ENCODE results near the gene SERPINA9.

SERPINA9 gene

DNA sequence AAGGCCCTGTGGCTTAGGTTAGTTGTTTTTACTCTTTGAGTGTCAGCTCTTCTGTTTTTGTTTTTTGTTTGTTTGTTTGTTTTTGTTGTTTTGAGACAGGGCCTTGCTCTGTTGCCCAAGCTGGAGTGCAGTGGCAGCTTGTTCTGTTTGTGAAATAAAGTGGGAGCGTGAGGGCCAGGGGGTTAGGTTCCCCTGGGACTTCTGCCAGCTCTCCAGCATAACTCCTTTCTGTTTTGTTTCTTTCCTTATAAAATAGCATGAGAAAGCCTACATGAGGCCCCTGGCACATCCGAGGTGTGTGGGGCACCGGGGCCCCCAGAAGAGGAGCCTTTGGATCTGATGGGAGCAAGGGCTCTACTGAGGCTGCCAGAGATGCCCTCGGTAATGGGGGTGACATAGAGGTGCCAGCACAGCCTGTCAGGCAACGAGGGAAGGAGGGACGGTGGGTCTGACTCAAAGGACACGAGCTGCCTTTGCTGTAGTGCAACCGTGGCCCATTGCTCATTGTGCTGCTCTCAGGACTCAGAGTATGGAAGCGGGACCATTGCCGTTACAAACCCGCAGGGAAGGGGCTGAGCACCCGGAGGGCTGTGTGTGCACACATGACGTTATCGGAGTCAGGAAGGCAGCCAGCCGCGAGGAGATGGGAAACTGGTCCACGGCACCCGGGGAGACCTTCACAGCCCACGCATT is 14.3 kb downstream of the SERPINA9 start:
- DNase-seq = no peak

- DNase-seq = no peak
These were observed 15.2 kb downstream of the SERPINA9 start for GRCh38 chr14:94460631-94461416.

- no peak for DNase-seq
These were observed 17.3 kb downstream of the SERPINA9 start for GRCh38 chr14:94458558-94459205.

GRCh38 chr14:94458096-94458495 is 17.9 kb downstream of the SERPINA9 start:
- DNase-seq = no peak

DNA sequence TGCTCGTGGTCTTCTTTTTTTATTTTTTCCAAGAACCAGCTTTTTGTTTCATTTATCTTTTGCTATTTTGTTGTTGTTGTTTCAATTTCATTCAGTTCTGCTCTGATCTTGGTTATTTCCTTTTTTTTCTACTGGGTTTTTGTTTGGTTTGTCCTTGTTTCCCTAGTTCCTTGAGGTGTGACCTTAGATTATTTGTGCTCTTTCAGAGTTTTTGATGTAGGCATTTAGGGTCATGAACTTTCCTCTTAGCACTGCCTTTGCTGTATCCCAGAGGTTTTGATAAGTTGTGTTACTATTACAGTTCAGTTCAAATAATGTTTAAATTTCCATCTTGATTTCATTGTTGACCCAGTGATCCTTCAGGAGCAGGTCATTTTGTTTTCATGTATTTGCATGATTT is 20.1 kb downstream of the SERPINA9 start:
- DNase-seq = no peak

DNA sequence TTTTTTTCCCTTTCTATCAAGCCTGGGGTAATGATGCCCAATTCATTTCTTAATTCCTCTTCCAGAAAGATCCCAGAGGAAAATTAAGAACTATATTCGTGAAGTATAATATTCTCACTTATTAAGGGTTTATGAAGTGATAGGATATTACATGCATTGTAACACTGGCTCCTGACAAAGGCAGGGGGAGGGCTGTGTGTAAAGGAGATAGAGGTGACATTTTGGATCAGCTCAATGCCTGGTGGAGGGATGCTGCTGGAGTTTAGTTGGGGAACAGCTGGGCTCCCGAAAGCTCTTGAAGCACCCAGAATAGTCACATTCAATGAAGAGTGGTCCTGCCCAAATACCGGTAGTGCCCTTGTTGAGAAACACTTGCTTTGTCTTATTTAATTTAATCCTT is 24.2 kb downstream of the SERPINA9 start:
- DNase-seq = no peak

GRCh38 chr14:94451091-94451771 is 24.8 kb downstream of the SERPINA9 start:
- DNase-seq = no peak

DNA sequence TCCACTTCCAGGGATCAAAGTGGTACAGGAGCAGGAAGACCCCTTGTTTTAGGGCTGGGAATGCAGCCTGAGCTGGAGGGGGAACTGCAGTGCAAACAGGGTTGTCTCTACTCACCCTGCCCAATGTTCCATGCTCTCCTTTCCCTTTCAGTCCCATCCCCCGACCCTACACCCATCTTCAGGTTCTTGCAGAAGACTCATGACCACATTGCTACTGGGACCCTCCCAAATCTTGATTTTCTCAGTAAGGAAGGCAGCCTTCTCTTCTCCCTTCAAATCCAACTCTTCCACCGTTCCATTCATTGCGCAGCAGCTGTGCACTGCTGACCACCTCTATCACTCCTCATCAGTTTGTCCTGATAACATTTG is 25.3 kb downstream of the SERPINA9 start:
- no peak for DNase-seq

- no peak for DNase-seq
These were observed 26.1 kb downstream of the SERPINA9 start for GRCh38 chr14:94449930-94450329.

DNA sequence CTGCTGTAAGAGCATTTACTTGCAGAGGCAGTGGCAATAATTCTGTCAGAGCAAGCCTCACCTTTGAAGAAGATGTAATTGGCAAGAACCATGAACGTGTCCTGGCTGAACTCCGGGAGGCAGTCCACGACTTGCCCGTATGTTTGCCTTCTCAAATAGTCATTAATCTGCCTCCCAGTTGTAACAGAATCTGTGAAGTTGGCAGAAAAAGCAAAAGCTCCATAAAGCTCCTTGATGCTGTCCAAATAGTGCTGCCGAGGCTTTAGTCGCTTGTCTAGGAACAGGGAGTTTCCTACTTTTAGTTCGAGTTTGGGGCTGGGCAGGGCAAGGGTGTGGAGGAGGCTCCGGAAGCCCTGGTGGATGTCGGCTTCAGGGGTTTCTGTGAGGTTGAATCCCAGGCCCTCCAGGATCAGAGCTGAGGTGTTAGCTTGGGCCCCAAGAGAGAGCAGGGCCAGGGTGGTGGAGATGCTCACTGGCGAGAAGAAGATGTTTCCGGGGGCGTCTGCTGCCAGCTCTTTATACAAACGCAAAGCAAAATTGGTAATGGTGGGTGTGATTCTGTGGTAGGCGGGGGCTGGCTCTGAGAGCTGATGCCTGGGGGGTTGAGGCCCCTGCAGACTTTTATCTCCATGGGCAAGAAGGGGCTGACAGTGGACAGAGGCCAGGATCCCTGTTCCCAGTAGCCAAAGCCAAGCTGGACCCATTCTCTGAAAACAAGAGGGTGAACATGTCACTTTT is 27.8 kb downstream of the SERPINA9 start:
- DNase-seq = no peak

GRCh38 chr14:94447206-94447605 is 28.8 kb downstream of the SERPINA9 start:
- no peak for DNase-seq

- DNase-seq = no peak
These were observed 29.9 kb downstream of the SERPINA9 start for GRCh38 chr14:94446126-94446525.

GRCh38 chr14:94445003-94445402 is 31.0 kb downstream of the SERPINA9 start:
- no peak for DNase-seq

- no peak for DNase-seq
These were observed 34.3 kb downstream of the SERPINA9 start for GRCh38 chr14:94441531-94442205.

DNA sequence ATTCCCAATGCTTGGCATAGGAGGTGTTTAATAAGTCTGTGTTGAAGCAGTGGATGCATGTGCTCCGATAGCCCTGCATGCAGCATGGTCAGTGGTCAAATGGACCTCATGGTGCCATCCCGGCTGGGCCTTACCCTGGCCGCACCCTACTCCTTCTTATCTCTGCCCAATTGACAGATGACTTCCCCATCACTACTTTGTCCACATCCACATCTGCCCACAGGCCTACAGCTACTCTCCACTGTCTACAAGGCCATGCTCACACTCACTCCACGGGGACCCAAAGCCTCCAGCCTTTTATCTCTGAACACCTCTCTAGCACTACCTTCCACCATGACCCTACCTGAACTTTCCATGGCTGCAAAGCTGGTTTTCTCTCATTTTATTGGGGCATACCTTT is 34.9 kb downstream of the SERPINA9 start:
- no peak for DNase-seq

DNA sequence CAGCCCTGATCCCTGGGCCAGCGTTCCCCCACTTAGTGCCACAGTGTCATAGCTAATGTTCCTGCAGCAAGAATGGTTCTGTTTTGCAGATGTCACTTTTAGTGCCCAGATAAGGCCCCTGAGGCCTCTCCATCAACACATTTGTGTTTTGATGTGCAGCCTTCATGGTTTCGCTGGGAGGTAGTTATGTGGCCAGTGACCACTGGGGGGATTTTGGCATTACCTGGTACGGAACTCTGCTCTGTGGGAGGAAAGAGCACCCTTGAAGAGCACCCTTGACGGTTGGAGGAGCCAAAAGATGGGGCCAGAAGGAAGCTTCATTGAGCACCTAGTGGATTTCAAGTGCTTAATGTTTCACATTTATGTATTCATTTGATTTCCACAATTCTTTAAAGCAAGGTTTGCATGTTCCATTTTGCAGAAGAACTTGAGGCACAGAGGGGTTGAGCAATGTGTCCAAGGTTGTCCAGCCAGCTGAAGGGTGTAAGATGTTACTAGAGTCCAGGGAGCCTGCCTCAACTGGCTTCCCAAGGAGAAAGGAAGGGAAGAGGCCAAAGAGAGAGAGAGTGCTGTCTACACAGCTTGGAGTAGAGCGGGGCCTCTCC is 36.4 kb downstream of the SERPINA9 start:
- DNase-seq = no peak

- DNase-seq = no peak
These were observed 47.4 kb downstream of the SERPINA9 start for GRCh38 chr14:94428610-94429009.

GRCh38 chr14:94427016-94427613 is 48.9 kb downstream of the SERPINA9 start:
- DNase-seq = no peak

GRCh38 chr14:94426526-94426925 is 49.5 kb downstream of the SERPINA9 start:
- DNase-seq = no peak

DNA sequence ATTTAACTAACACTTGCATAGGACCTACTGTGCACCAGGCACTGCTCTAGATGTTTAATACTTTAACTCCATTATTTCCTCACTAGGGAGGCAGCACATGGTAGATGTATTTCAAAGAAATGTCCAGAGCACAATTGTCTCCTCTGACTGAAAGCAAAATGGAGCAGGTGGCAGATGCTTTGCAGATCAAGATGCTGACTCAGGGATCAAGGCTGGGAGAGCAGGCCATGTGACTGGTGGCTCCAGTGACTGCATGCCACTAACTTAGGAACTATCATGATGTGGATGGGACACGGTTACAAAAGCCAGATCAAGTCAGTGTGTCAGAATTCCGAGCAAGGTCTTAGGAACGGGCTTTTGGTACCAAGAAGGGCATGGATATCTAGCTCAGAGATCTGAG is 51.6 kb downstream of the SERPINA9 start:
- no peak for DNase-seq

DNA sequence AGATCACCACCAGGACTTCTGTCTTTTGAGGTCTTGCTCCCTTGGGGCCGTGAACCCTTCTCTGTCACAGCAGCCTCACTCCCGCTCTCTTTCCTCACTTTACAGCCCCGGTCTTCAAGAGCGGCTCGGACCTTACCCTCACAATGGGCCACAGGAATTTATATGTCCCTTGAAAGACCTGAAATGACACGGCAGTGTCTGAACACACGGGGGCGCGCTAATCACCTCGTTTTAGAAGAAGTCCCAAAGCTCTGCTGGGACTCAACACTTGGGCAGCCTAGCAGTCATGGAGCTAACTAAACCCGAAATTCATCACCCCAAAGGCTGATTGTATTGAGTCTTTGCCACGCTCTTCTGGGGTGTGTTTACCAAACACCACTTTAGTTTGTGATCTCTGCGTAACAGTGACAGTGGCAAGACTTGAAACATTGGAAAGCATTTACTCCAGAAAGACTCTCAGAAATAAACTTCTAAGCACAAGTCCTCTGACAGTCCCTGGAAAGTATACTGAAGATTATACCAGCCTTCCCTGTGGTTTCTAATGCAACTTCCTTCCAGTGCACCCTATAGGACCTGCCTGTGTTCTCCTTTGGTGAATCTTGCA is 52.4 kb downstream of the SERPINA9 start:
- DNase-seq = no peak
